IPS-20b (cell line): ENCODE results near the gene HRC.
"Not testable (repeated sequence)": the region's sequence is repeated elsewhere in the genome, so short reads cannot be mapped to it uniquely, and the experiment has no call there.

Source experiments
- H3K27ac ChIP-seq: one replicate; pipeline ENCODE4 v1.5.1; 2013; ENCODE audit warnings: low read length
- H3K27me3 ChIP-seq: 2 replicates; pipeline ENCODE4 v1.6.1; 2013; ENCODE audit warnings: mild to moderate bottlenecking, low read length, inconsistent platforms; ENCODE audit not compliant: insufficient read depth
- H3K36me3 ChIP-seq: 2 replicates; pipeline ENCODE4 v1.6.1; 2013; ENCODE audit warnings: low read depth, mild to moderate bottlenecking, inconsistent platforms, low read length, moderate library complexity; ENCODE audit not compliant: insufficient read depth
- H3K4me1 ChIP-seq: 2 replicates; pipeline ENCODE4 v1.6.1; 2013; ENCODE audit warnings: mild to moderate bottlenecking, control low read depth, inconsistent platforms, low read length, moderate library complexity; ENCODE audit not compliant: insufficient read depth
- H3K4me3 ChIP-seq: 2 replicates; pipeline ENCODE4 v1.5.1; 2013; ENCODE audit warnings: mild to moderate bottlenecking, low read length, inconsistent platforms
- H3K9ac ChIP-seq: 2 replicates; pipeline ENCODE4 v1.6.1; 2013; ENCODE audit warnings: low read depth, mild to moderate bottlenecking, inconsistent platforms, low read length, moderate library complexity
- H3K9me3 ChIP-seq: 2 replicates; pipeline ENCODE4 v1.6.1; 2013; ENCODE audit warnings: mild to moderate bottlenecking, low read depth, low read length, inconsistent platforms; ENCODE audit not compliant: insufficient read depth

The HRC gene

GRCh38 chr19:49146408-49146770 lies 8.8 kb downstream of the HRC start:
- H3K9me3 ChIP-seq, H3K27me3 ChIP-seq, H3K4me1 ChIP-seq, H3K36me3 ChIP-seq: not testable (repeated sequence)
- Histone ChIP-seq H3K9ac (peak overlapping the region; percentile 65; the same call in 1 of the 2 replicates), H3K27ac (peak overlapping the region; percentile 18), H3K4me3 (peak overlapping the region; percentile 73)

DNA sequence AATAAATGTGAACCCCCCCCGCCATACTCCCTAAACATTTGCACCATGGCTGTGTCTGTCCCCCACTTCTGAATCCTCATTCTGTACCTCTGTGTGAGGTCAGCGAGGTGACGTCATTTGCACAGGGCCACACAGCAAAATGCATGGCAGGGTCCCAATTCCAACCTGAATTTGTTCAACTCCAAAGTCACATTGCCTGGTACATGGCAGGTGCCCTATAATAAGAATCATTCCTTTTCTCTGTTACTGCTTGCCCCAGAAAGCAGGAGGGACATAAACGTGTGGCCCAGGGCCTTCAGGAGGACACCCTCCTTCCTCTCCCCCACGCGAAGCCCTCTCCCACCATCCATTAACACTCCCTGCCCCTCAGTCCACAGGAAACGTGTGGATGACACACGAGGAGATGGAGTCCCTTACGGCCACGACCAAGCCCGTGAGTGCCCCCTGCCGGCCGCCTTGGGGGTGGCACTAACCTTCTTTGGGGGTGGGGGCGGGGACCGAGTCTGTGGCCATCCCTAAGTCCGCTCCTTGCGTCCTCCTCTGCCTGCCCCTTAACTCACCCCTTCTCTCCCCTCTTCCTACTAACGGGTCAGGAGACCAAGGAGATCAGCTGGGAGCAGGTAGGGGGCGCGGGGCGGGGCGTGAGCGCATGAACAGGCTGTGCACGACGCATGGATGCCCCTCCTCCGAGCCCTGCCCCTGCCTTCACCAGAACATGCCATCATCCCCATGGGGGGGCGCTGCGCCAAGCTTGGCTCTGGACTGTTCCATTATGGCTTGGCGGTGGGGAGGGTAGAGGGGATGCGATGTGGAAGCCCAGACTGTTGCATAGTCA lies 9.4 kb downstream of the HRC start:
- H3K27ac ChIP-seq = peak overlapping the region; percentile 18
- H3K9me3 ChIP-seq = no peaks in the 10 kb centered on the region
- H3K27me3 ChIP-seq = no peaks in the 10 kb centered on the region; the same call in 1 of the 2 replicates
- H3K36me3 ChIP-seq = no peaks in the 10 kb centered on the region
- peak overlapping the region; percentile 65; the same call in 1 of the 2 replicates for H3K9ac ChIP-seq
- peak overlapping the region; percentile 73 for H3K4me3 ChIP-seq
- H3K4me1 ChIP-seq = peaks cover 4% of the 10 kb centered on the region

GRCh38 chr19:49142866-49143335 lies 12.3 kb downstream of the HRC start:
- no peaks in the 10 kb centered on the region for H3K4me1 ChIP-seq
- no peak overlapping the region for H3K27ac ChIP-seq
- H3K4me3 ChIP-seq = peak overlapping the region; percentile 66
- H3K27me3 ChIP-seq = no peaks in the 10 kb centered on the region
- no peaks in the 10 kb centered on the region for H3K9me3 ChIP-seq
- H3K36me3 ChIP-seq = no peaks in the 10 kb centered on the region
- peak overlapping the region; percentile 18; the same call in 1 of the 2 replicates for H3K9ac ChIP-seq

DNA sequence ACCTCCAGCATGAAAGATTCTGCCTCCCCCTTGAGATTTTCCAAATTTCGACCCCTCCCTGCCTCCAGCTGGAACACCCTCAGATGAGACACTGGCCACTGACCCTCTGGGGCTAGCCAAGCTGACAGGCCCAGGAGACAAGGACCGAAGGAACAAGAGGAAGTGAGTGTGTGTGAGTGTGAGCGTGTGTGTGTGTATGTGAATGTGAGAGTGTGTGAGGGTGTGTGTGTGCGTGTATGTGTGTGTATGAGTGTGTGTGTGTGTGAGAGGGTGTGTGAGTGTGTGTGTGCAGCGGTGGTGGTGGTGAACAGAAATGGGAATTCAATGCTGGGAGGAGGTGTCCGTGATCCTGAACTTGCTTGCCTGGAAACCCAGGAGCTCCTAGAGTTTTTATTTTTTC lies 13.8 kb downstream of the HRC start:
- Histone ChIP-seq H3K36me3 (no peaks in the 10 kb centered on the region), H3K9me3 (no peaks in the 10 kb centered on the region), H3K27ac (no peak overlapping the region), H3K4me3 (no peak overlapping the region), H3K27me3 (no peaks in the 10 kb centered on the region), H3K4me1 (no peaks in the 10 kb centered on the region), H3K9ac (no peak overlapping the region)

GRCh38 chr19:49140951-49141350 lies 14.2 kb downstream of the HRC start:
- no peaks in the 10 kb centered on the region for H3K27me3 ChIP-seq
- H3K4me3 ChIP-seq = no peak overlapping the region
- no peak overlapping the region for H3K27ac ChIP-seq

DNA sequence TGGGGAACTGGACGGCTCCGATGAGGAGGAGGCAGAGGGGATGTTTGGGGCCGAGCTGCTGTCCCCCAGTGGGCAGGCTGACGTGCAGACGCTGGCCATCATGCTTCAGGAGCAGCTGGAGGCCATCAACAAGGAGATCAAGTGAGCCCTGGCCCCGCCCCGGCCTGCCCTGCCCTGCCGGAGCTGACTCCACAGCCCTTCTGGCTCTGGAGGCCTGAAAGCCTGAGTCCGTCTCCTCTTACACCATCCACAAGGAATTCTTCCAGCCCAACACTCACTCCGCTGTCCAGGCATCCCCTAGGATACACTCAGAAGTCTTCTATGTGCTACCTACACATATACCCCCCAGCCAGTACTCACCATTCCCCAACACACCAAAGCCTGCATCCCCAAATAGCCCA lies 18.4 kb downstream of the HRC start:
- no peaks in the 10 kb centered on the region for H3K9me3 ChIP-seq
- H3K9ac ChIP-seq = no peak overlapping the region
- no peaks in the 10 kb centered on the region for H3K27me3 ChIP-seq
- peaks cover 5% of the 10 kb centered on the region for H3K36me3 ChIP-seq
- H3K4me3 ChIP-seq = no peak overlapping the region
- no peak overlapping the region for H3K27ac ChIP-seq
- no peaks in the 10 kb centered on the region for H3K4me1 ChIP-seq

More at GRCh38 chr19:49140951-49141350, 14.2 kb downstream of the HRC start:
- H3K9me3 ChIP-seq = no peaks in the 10 kb centered on the region
- H3K9ac ChIP-seq = no peak overlapping the region
- H3K36me3 ChIP-seq = no peaks in the 10 kb centered on the region
- no peaks in the 10 kb centered on the region for H3K4me1 ChIP-seq

DNA sequence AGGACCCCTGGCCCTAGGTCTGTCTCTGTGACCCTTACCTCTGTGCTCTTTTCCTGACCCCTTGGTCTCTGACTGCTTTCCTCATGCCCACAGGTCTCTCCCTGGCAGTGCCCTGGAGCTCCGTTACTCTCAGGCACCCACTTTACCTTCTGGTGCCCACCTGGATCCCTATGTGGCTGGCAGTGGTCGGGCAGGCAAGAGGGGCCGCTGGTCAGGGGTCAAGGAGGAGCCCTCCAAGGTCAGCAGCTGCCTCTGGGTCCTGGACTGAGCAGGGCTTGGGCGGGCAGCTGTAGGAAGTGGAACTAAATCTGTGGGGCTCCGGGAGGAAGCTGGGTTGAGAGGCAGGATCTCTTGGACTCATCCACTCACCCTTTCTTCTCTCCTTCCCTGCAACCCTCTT lies 19.5 kb downstream of the HRC start:
- Histone ChIP-seq H3K9me3 (no peaks in the 10 kb centered on the region), H3K36me3 (peaks cover 5% of the 10 kb centered on the region), H3K27ac (no peak overlapping the region), H3K4me3 (no peak overlapping the region), H3K27me3 (no peaks in the 10 kb centered on the region), H3K4me1 (no peaks in the 10 kb centered on the region), H3K9ac (no peak overlapping the region)

DNA sequence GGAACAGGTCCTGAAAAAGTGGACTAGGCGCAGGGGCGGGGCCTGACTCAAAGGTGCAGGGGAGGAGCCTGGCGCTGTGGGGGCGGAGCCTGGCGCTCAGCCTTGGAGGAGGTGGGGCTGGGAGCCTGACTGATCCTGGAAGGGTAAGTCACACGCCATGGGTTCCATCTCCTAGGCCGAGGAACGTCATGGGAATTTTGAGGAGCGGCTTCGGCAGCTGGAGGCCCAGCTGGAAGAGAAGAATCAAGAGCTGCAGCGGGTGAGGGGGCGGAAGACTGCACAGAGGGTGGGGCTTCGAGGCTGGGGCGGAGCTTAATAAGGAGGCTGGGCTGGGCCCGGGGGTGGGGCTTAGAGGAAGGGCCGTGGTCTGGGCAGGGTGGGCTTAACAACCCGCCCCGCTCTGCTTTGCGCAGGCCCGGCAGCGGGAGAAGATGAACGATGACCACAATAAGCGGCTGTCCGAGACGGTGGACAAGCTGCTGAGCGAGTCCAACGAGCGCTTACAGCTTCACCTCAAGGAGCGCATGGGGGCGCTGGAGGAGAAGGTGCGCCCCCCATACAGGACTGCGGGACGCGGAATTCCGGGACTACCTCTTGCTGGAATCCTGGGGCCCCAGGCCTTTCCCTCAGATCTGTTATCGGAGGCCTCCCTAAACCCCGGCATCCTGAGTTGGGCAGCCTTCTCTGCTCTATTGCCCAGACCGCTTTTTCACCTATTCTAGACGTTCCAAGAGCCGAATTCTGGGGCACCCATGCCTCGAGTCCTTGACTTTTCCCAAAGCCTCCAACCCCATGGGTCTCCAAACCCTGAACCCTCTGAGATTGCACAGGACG lies 21.4 kb downstream of the HRC start:
- Histone ChIP-seq H3K4me1 (no peaks in the 10 kb centered on the region), H3K9me3 (no peaks in the 10 kb centered on the region), H3K4me3 (peak overlapping the region; percentile 43; the same call in 1 of the 2 replicates), H3K36me3 (peaks cover 5% of the 10 kb centered on the region), H3K27ac (no peak overlapping the region), H3K9ac (no peak overlapping the region), H3K27me3 (no peaks in the 10 kb centered on the region)

DNA sequence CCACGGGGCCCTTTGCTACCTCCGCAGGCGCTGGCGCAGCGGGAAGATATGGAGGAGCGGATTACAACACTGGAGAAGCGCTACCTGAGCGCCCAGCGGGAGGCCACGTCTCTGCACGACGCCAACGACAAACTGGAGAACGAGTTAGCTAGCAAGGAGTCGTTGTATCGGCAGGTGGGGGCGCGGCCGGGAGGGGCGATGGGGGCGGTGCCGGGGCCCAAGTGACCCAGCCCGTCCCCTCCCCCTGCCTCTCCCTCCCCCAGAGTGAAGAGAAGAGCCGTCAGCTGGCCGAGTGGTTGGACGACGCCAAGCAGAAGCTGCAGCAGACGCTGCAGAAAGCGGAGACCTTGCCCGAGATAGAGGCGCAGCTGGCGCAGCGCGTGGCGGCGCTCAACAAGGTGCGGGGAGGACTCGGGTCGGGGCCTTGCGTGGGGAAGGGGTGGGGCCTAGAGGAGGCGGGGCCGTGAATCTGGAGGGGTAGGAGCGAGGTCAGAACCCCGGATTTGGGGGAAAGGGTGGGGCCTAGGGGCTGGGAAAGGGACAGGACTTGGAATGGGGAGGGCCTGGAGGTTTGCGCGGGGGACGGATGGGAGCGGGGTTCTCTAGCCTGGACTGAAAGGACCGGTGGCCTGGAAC lies 22.1 kb downstream of the HRC start:
- Histone ChIP-seq H3K9me3 (no peaks in the 10 kb centered on the region), H3K4me3 (peak overlapping the region; percentile 43; the same call in 1 of the 2 replicates), H3K27me3 (no peaks in the 10 kb centered on the region), H3K36me3 (peaks cover 5% of the 10 kb centered on the region), H3K4me1 (no peaks in the 10 kb centered on the region), H3K27ac (no peak overlapping the region), H3K9ac (no peak overlapping the region)

DNA sequence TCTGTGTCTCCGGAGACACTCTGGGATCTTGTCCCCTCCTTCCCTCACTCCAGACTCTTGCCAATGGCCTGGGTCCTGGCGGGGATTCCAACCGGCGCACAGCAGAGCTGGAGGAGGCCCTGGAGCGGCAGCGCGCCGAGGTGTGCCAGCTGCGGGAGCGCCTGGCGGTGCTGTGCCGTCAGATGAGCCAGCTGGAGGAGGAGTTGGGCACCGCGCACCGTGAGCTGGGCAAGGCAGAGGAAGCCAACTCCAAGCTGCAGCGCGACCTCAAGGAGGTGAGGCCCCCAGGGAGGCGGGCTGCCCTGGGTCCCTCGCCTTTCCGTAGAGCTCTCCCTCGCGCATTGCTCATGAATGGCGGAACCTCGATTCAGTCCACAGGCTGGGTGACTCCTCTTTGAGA lies 24.9 kb downstream of the HRC start:
- Histone ChIP-seq H3K4me1 (no peaks in the 10 kb centered on the region), H3K4me3 (no peak overlapping the region), H3K27ac (no peak overlapping the region), H3K36me3 (peaks cover 5% of the 10 kb centered on the region), H3K9me3 (no peaks in the 10 kb centered on the region), H3K27me3 (no peaks in the 10 kb centered on the region), H3K9ac (no peak overlapping the region)

- Histone ChIP-seq H3K27ac (no peak overlapping the region), H3K27me3 (no peaks in the 10 kb centered on the region), H3K9me3 (no peaks in the 10 kb centered on the region), H3K4me1 (no peaks in the 10 kb centered on the region), H3K4me3 (peak overlapping the region; percentile 87; the same call in 1 of the 2 replicates), H3K9ac (no peak overlapping the region), H3K36me3 (peaks cover under 1% of the 10 kb centered on the region; the same call in 1 of the 2 replicates)
Observed at GRCh38 chr19:49129238-49129583, 26.0 kb downstream of the HRC start.
